HG03025 (cell line): ENCODE measurements around the gene LRTM2.

Experiments
- ATAC-seq: cut with Tn5 transposase; IDR thresholded peaks from one replicate; pipeline ENCODE4 v1.9.1; 2021; ENCODE audit warnings: mild to moderate bottlenecking, moderate library complexity; ENCODE audit not compliant: unreplicated experiment, low FRiP score

LRTM2 gene

GRCh38 chr12:1857821-1858220 lies 37.5 kb downstream of the LRTM2 start:
- ATAC-seq, result no peak

GRCh38 chr12:1858456-1858855 lies 38.1 kb downstream of the LRTM2 start:
- ATAC-seq, result no peak

DNA sequence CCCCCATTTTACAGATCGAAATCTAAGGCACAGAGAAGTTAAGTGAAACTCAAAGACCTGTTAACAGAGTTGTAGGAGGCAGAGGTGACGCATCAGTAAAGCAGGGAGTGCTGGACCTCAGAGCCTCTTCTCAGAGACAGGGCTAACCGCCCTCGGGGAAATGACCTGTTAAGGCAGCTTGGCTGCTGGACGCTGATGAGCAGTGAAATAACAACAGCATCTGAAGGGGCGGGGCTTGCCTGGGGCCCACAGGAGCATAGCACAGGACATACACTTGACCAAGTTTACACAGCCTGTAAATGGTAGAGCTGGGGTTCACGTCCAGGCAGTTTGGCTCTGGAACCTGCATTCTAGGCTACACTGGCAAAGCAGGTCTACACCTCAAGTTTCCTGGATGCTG lies 39.3 kb downstream of the LRTM2 start:
- ATAC-seq, result no peak

DNA sequence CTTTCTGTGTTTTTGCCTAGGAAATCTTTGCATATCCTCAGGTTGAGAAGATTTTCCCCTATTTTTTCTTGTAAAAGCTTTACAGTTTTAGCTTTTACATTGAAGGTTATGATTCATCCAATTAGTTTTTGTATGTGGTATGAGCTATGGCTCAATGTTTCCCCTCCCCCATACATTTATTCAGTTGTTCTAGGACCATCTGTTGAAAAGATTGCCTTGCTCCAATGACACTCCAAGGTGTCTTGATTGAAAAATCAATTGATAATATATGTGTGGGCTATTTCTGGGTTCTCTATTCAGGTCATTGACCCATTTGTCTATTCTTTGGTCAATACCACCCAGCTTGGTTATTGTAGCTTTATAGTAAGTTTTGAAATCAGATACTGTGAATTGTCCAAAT lies 42.6 kb downstream of the LRTM2 start:
- ATAC-seq, result no peak

DNA sequence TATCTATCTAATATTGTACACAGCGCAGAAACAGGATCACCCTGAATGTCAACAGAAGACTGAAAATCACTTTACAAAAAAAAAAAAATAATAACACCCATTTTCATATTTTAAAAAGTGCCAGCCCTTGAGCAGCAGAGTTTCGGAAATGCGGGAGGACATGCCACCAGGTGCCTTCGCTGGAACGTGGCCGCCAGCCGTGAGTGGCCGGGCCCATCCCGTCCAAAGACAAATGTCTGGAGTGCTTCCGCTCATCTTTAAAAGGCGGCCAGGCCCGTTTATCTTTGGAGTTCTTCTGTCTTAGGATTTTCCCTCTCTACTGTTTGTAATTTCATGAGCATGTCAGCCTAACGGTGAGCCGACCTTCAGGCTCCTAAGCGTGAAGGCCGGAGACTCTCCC lies 43.5 kb downstream of the LRTM2 start:
- no peak for ATAC-seq

GRCh38 chr12:1864456-1864855 lies 44.1 kb downstream of the LRTM2 start:
- no peak for ATAC-seq

DNA sequence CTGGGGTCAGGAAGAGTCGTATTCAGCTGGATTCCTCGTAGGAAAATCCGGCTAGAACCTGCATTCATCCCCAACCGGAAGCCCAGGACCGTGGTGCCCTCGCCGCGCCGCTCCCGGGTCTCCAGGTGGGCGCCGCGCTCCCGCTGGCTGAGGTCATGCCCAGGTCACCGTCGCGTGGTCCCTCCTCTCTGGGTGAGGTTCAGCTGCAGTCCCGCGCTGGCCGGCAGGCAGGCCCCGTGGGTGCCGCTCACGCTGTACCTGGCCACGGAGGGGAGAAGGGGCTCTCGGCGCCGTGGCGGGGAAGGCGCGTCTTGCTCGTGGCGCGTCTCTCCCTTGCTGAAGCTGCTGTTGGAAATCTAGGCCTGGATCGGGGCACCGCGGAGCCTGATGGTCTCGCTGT lies 44.5 kb downstream of the LRTM2 start:
- ATAC-seq, result no peak

- no peak for ATAC-seq
Observed at GRCh38 chr12:1865284-1865866, 45.0 kb downstream of the LRTM2 start.

GRCh38 chr12:1869145-1869544 lies 48.8 kb downstream of the LRTM2 start:
- ATAC-seq, result no peak

DNA sequence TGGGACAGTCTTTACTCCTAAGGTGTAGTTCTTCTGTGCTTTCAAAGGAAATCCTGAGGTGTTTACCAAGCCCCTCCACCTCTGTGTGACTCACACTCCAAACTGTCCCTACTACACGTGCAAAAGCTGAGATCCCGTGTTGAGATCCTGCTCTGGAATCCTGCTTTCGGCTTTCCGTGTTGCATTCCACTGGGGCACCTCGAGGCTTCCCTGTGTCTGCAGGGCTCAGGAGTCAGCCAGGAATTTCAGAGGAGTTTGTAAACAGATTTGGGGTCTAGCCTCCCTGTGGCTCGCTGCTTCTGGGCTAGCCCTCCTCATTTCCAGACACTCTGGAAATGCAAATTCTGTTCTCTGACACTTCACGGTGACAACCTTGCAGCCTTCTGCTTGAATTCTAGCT lies 49.7 kb downstream of the LRTM2 start:
- no peak for ATAC-seq

GRCh38 chr12:1870998-1871917 lies 50.9 kb downstream of the LRTM2 start:
- ATAC-seq, result no peak

GRCh38 chr12:1872001-1872400 lies 51.6 kb downstream of the LRTM2 start:
- ATAC-seq, result no peak

GRCh38 chr12:1872448-1872847 lies 52.1 kb downstream of the LRTM2 start:
- no peak for ATAC-seq

DNA sequence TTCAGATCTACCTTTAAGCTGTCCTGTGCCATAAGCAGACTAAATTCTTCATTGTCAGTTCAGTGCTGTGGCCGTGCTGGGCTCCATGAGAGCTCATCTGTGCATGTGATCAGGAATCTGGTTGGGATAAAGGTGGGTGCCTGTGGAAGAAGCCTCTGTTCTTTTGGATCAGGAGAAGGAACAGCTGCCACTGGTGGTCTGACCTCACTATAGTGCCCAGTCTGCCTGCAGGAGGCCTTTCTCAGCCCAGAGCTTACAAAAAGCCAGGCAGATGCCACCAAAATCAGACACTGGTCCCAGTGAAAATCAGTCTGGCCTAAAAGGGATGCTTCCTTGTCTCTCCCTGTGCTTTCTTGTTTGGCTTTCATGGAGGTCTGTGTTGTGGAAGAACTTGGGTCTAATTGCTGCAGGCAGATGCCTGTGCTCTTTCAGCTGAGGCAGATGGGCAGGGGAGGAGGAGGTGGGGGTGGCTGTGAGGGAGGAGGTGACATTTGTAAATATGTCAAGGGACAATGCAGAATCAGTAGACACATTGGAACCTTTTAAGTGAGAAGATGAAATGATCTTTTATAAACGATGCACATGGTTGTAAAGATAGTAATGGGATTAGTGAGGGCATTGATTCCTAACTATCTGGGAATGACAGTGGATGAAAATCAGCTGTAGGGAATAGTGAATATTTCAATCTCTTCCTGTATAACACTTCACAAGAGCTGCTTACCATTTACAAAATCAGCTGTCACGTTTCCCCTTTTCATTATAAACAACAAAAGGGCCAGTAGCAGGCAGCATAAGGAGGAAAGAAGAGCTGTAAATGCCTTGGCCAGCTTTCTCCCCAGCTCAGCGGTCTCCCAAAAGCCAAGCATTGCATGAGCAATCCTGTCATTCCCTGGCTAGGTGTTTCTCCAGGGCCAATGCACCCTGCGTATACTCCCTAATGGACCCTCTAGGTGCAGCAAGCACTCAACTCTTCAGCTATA lies 53.5 kb downstream of the LRTM2 start:
- ATAC-seq, result no peak

- no peak for ATAC-seq
Observed at GRCh38 chr12:1875608-1876007, 55.2 kb downstream of the LRTM2 start.

DNA sequence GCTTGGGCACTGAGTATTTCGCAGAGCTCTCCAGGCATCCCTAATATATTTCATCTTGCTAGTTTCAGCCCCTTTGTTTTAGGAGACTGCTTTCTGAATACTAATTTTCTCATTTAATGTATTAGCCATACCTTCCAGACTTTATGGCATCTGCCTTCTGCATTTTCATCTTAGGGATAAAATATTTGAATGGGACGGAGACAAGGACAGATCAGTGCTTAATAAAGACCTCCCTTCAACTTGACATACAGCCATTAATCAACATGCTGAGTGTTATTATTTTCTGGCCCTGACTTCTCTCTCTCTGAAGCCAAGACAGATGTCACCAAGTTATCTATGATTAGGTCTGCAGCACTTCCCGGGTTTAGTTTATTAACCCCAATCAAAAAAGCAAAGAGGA lies 55.7 kb downstream of the LRTM2 start:
- no peak for ATAC-seq

DNA sequence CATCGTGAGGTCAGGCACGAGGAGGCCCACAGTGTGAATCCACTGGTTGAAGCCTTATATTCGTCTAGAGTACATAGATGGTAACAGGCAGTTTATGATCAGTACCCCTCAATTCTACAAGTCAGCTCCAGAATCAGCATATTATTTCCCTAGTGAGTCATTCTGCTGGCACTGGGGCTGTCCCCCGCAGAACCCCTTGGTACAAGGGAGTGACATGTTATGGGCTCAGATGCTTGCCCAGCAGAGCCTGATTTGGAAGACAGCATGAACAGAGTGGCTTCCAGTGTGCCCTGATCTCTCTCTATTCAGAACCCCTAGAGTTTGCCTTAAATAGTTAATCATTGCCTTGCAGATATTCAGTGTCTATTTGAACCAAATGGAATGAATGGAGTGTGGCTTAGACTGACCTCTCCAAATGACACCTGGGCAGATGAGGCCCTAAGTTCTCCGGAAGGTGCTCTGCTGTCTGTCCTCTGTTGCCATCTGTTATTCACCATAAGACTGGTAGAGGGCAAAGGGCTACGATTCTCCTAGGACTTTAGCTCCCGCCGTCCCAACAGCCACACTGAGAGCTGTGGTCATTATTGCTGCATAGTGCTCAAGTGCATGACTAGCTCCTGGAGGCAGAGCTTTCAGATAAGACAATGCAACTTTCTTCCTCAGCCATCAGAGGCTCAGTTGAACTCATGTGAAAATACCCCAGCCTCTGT lies 57.0 kb downstream of the LRTM2 start:
- ATAC-seq, result no peak

- ATAC-seq, result no peak
Observed at GRCh38 chr12:1878214-1878613, 57.8 kb downstream of the LRTM2 start.

GRCh38 chr12:1878695-1879094 lies 58.3 kb downstream of the LRTM2 start:
- ATAC-seq, result no peak

DNA sequence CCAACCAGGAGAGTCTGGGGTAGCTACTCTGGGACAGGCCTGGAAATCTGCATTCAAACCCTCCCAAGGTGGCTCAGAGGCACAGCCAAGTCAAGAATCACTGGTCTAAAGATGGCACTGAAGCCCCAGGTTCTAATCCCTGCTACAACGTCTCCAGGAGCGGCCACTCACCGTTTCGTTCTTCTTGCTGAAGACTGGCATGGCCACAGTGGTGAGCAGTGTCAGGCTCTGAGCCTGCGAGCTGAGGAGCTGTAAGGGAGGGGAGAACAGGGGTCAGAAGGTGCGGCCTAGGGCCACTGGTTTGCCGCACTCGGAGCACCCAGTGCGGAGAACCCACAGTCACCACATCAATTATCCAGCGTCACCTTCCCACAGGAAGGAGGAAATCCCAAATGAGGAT lies 59.3 kb downstream of the LRTM2 start:
- ATAC-seq, result no peak
